ENCODE measurements around the gene NRG3. TPM values are rescaled to one million over a fixed set of nuclear protein-coding genes. Genes with fewer than 3 reads are reported as not detected.
A peak's percentile ranks its signal among the peaks of the same experiment; 100 is the strongest.

NRG3 gene
- total and polyA plus RNA-seq, 2 of the 8 experiments (the other 6 are each of a cell fraction or from before 2014, with no cell fraction given), result 4.2 to 5.0 TPM

DNA sequence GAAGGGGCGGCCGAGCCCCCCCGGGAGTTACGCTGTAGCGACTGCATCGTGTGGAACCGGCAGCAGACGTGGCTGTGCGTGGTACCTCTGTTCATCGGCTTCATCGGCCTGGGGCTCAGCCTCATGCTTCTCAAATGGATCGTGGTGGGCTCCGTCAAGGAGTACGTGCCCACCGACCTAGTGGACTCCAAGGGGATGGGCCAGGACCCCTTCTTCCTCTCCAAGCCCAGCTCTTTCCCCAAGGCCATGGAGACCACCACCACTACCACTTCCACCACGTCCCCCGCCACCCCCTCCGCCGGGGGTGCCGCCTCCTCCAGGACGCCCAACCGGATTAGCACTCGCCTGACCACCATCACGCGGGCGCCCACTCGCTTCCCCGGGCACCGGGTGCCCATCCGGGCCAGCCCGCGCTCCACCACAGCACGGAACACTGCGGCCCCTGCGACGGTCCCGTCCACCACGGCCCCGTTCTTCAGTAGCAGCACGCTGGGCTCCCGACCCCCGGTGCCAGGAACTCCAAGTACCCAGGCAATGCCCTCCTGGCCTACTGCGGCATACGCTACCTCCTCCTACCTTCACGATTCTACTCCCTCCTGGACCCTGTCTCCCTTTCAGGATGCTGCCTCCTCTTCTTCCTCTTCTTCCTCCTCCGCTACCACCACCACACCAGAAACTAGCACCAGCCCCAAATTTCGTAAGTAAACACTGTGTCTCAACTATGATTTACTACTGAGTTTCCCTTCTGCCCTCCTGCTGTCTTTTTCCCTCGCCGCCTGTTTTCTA lies 666 bp downstream of the NRG3 start:
- H3K79me2 ChIP-seq (ENCODE audit: control insufficient read depth in 1 of 2, insufficient read depth in 2 of 2, low read length in 2 of 2), result peaks cover 0 to 26% of the 10 kb centered on the region in 2 experiments; a peak in 2 of 4 replicates
- DNase-seq (ENCODE audit: low read depth in 1 of 2, low spot score in 2 of 2), result peak in 1 of 2 experiments; percentile 64
- no peak overlapping the region for H4K5ac ChIP-seq (ENCODE audit: insufficient read length, low read depth, low read length)
- H4K91ac ChIP-seq (replicated peaks; ENCODE audit: insufficient read length, low read length), result peak overlapping the region; percentile 14
- H3K9me3 ChIP-seq (ENCODE audit: insufficient read depth in 2 of 2, low read depth in 1 of 2, low read length in 1 of 2), result no peaks in the 10 kb centered on the region
- H2AFZ ChIP-seq (ENCODE audit: low read length), result peak overlapping the region; percentile 81; the same call in 1 of the 2 replicates
- peaks cover 5 to 9% (median 6%) of the 10 kb centered on the region in 4 experiments; a peak in 6 of 7 replicates for H3K4me1 ChIP-seq (replicated peaks in 1 of 4; ENCODE audit: control insufficient read depth in 3 of 4, insufficient read depth in 4 of 4, low read length in 3 of 4)
- no peaks in the 10 kb centered on the region for H3K36me3 ChIP-seq (ENCODE audit: control insufficient read depth in 2 of 4, insufficient read depth in 4 of 4, low read length in 3 of 4)
- ChIA-PET CTCF (ENCODE audit: partially characterized antibody) (interaction anchor here (0.6 to 1.8 kb wide), 4 partner anchors 10 to 952 kb away, joined by 3 to 4 read pairs (median 3); no protein-coding TSS in a partner anchor), POLR2A (ENCODE audit: partially characterized antibody) (interaction anchor here (0.7 kb wide), 1 partner anchor 11 kb away, joined by 3 read pairs; no protein-coding TSS in a partner anchor)
- H2BK12ac ChIP-seq (ENCODE audit: low read depth, low read length), result peak overlapping the region; percentile 93; the same call in 1 of the 2 replicates
- H3K4me3 ChIP-seq (ENCODE audit: extremely low read depth in 1 of 4, insufficient read depth in 2 of 4, low read depth in 3 of 4, low read length in 4 of 4), result peak overlapping the region; percentile 58 to 72 (median 67)
- H3K18ac ChIP-seq (ENCODE audit: extremely low read depth, low read length), result peak overlapping the region; percentile 81
- 3% methylated on average over 41 of the region's 49 CpGs; no CpG with 5 or more reads in 1 of the 2 experiments for WGBS, 2 experiments (ENCODE audit: extremely low coverage in 1 of 2, insufficient coverage in 1 of 2, insufficient read length in 1 of 2, insufficient replicate concordance in 2 of 2, low coverage in 1 of 2, low lambda C conversion rate in 2 of 2, missing lambda C conversion rate in 1 of 2)
- peak overlapping the region; percentile 2 for H3K4ac ChIP-seq (replicated peaks; ENCODE audit: insufficient read length, low read depth, low read length)
- peak overlapping the region; percentile 60; the same call in 1 of the 2 replicates for H4K8ac ChIP-seq (ENCODE audit: extremely low read depth, insufficient read depth, low read length)
- no peaks in the 10 kb centered on the region for H3K79me1 ChIP-seq (ENCODE audit: low read depth, low read length)
- peak overlapping the region; percentile 29 to 55 (median 40); a peak in 5 of 7 replicates for H3K9ac ChIP-seq (replicated peaks in 1 of 4; ENCODE audit: extremely low read depth in 1 of 4, low read depth in 3 of 4, low read length in 3 of 4)
- no peak overlapping the region for H2BK5ac ChIP-seq (ENCODE audit: low read depth, low read length)
- FAIRE-seq, result no peak
- peaks cover 1 to 22% (median 17%) of the 10 kb centered on the region in 4 experiments for H3K27me3 ChIP-seq (replicated peaks in 1 of 4; ENCODE audit: control insufficient read depth in 3 of 4, extremely low read depth in 1 of 4, insufficient read depth in 3 of 4, low read length in 3 of 4)
- H2BK15ac ChIP-seq (ENCODE audit: low read length), result peak overlapping the region; percentile 83; the same call in 1 of the 2 replicates
- peak overlapping the region; percentile 87 to 88 for H3K4me2 ChIP-seq (ENCODE audit: insufficient read depth in 1 of 2, low read depth in 2 of 2, low read length in 2 of 2)
- 0 out of 2 replicates have a peak overlapping the region, but pooled peaks have one; percentile 57 for H2BK20ac ChIP-seq (ENCODE audit: low read length)
- H3K56ac ChIP-seq (replicated peaks; ENCODE audit: insufficient read length, low read depth, low read length), result no peak overlapping the region
- peaks cover 0 to 2% of the 10 kb centered on the region in 2 experiments for H4K20me1 ChIP-seq (replicated peaks in 1 of 2; ENCODE audit: control insufficient read depth in 1 of 2, insufficient read depth in 2 of 2, low read length in 2 of 2)
- no peak overlapping the region for H3K23ac ChIP-seq (ENCODE audit: insufficient read length)
- no peak overlapping the region for H3K27ac ChIP-seq (ENCODE audit: low read depth, low read length)
- no peak overlapping the region for H2BK120ac ChIP-seq (replicated peaks; ENCODE audit: low read depth, low read length)
- no peak overlapping the region for H3K14ac ChIP-seq (ENCODE audit: insufficient read length)
- H2AK5ac ChIP-seq (ENCODE audit: low read depth, low read length), result no peak overlapping the region
- H3K23me2 ChIP-seq (ENCODE audit: low read depth, low read length), result peaks cover 20% of the 10 kb centered on the region
- TF ChIP-seq RAD21 (IDR thresholded peaks at IDR 0.05 in 1 of 2, conservative IDR thresholded peaks at IDR 0.05 in 1 of 2; ENCODE audit: low read depth in 2 of 2, low read length in 2 of 2) (no peak), HDAC2 (IDR thresholded peaks at IDR 0.05; ENCODE audit: borderline replicate concordance in 1 of 2, low read depth in 2 of 2, low read length in 2 of 2) (peak in 1 of 2 experiments; percentile 25; a peak in 1 of 4 replicates), PHF8 (conservative IDR thresholded peaks at IDR 0.05; ENCODE audit: low read depth, low read length) (peak; percentile 23; the same call in 1 of the 2 replicates), EZH2 (IDR thresholded peaks at IDR 0.05; ENCODE audit: low read depth, low read length, severe bottlenecking) (no peak), NRF1 (IDR thresholded peaks at IDR 0.05; ENCODE audit: low read depth, low read length) (no peak), KDM4A (IDR thresholded peaks at IDR 0.05; ENCODE audit: low read depth, low read length, severe bottlenecking) (peak; percentile 88), TCF12 (IDR thresholded peaks at IDR 0.05; ENCODE audit: low read depth, low read length) (no peak), TBP (IDR thresholded peaks at IDR 0.05; ENCODE audit: low read depth, low read length) (no peak), TEAD4 (IDR thresholded peaks at IDR 0.05; ENCODE audit: low read depth, low read length) (no peak), SIN3A (conservative IDR thresholded peaks at IDR 0.05 in 1 of 2, IDR thresholded peaks at IDR 0.05 in 1 of 2; ENCODE audit: low read depth in 1 of 2, low read length in 2 of 2) (no peak)
